Smooth muscle cell (in vitro differentiated cells): ENCODE measurements around the gene PTPRT. TPM values are rescaled to one million over a fixed set of nuclear protein-coding genes. Genes with fewer than 3 reads are reported as not detected.

ENCODE experiments used
- DNase-seq: peaks from one replicate; lab custom pipeline; 2025; ENCODE audit not compliant: unreplicated experiment; lab: John Stamatoyannopoulos, UW
- H2AFZ ChIP-seq: fragments of 200-600 bp; sonication (generic); 2 replicates; pipeline ENCODE4 v1.6.0; 2016; ENCODE audit warnings: antibody characterized with exemption, low read depth, mild to moderate bottlenecking
- H3F3A ChIP-seq: fragments of 200-600 bp; sonication (generic); 2 replicates; pipeline ENCODE4 v1.6.0; 2017; ENCODE audit warnings: antibody characterized with exemption, low read depth
- H3K27ac ChIP-seq: fragments of 200-600 bp; sonication (generic); 2 replicates; pipeline ENCODE4 v1.5.1; 2016; ENCODE audit warnings: low read depth, mild to moderate bottlenecking
- H3K27me3 ChIP-seq: fragments of 200-600 bp; sonication (generic); 2 replicates; pipeline ENCODE4 v1.6.1; 2016; ENCODE audit warnings: low read depth, mild to moderate bottlenecking
- H3K36me3 ChIP-seq: fragments of 200-600 bp; sonication (generic); 2 replicates; pipeline ENCODE4 v1.5.1; 2016; ENCODE audit warnings: low read depth
- H3K4me1 ChIP-seq: fragments of 200-600 bp; sonication (generic); 2 replicates; pipeline ENCODE4 v1.5.1; 2016; ENCODE audit warnings: low read depth
- H3K4me2 ChIP-seq: fragments of 200-600 bp; sonication (generic); 2 replicates; pipeline ENCODE4 v1.6.0; 2016; ENCODE audit warnings: mild to moderate bottlenecking
- H3K4me3 ChIP-seq: fragments of 200-600 bp; sonication (generic); 2 replicates; pipeline ENCODE4 v1.5.1; 2016; ENCODE audit warnings: mild to moderate bottlenecking
- H3K79me2 ChIP-seq: fragments of 200-600 bp; sonication (generic); 2 replicates; pipeline ENCODE4 v1.6.0; 2016; ENCODE audit warnings: low read depth, mild to moderate bottlenecking
- H3K9ac ChIP-seq: fragments of 200-600 bp; sonication (generic); 2 replicates; pipeline ENCODE4 v1.6.0; 2016; ENCODE audit warnings: low read depth
- H3K9me3 ChIP-seq: fragments of 200-600 bp; sonication (generic); replicated peaks from 2 replicates; pipeline ENCODE4 v1.5.1; 2016; ENCODE audit warnings: low read depth
- H4K20me1 ChIP-seq: fragments of 200-600 bp; sonication (generic); 2 replicates; pipeline ENCODE4 v1.6.0; 2016; ENCODE audit warnings: low read depth
- CTCF ChIP-seq: fragments of 200-600 bp; sonication (generic); IDR thresholded peaks from 2 replicates; pipeline ENCODE4 v1.5.1; 2017; ENCODE audit warnings: borderline replicate concordance, mild to moderate bottlenecking, antibody characterized with exemption; ENCODE audit not compliant: insufficient read depth, poor library complexity, severe bottlenecking
- WGBS: methylation state at CpG from one replicate; pipeline ENCODE4 v1.1.7; 2016; ENCODE audit warnings: low lambda C conversion rate; 5-methylcytosine and 5-hydroxymethylcytosine counted together
- polyA plus RNA-seq: library from polyadenylated mRNA; unstranded; fragments of >200 nt; fragmentation: Nextera tagmentation; extraction: Ambion mirVana; gene quantifications from 2 replicates; pipeline ENCODE4 v1.2.1, GENCODE V29; 2016
- total RNA-seq: library from RNA; depleted of rRNA; stranded (reverse); fragments of >200 nt; gene quantifications from 2 replicates; pipeline ENCODE4 v1.2.3, GENCODE V29; 2014

The PTPRT gene
- total and polyA plus RNA-seq, 2 experiments from 2014 or later, result 0.99 to 2.1 TPM

GRCh38 chr20:43220612-43221011 is 30.9 kb upstream of the PTPRT start:
- TF ChIP-seq CTCF, result no peak
- 46% methylated on average over 4 of the region's 4 CpGs for WGBS
- H3K4me2 ChIP-seq, result no peak overlapping the region
- H3K36me3 ChIP-seq, result no peaks in the 10 kb centered on the region
- no peaks in the 10 kb centered on the region for H3K79me2 ChIP-seq
- no peak overlapping the region for H3K9ac ChIP-seq
- no peaks in the 10 kb centered on the region for H3F3A ChIP-seq
- H3K4me1 ChIP-seq, result no peaks in the 10 kb centered on the region
- no peaks in the 10 kb centered on the region for H4K20me1 ChIP-seq
- H3K27me3 ChIP-seq, result no peaks in the 10 kb centered on the region
- H3K9me3 ChIP-seq, result no peaks in the 10 kb centered on the region
- DNase-seq, result no peak
- H3K4me3 ChIP-seq, result no peak overlapping the region
- H3K27ac ChIP-seq, result no peak overlapping the region
- H2AFZ ChIP-seq, result no peak overlapping the region

GRCh38 chr20:43210901-43211300 is 21.2 kb upstream of the PTPRT start:
- H3K9me3 ChIP-seq, result no peaks in the 10 kb centered on the region
- DNase-seq, result no peak

GRCh38 chr20:43209831-43210230 is 20.1 kb upstream of the PTPRT start:
- Histone ChIP-seq H3K9me3 (no peaks in the 10 kb centered on the region), H3K27me3 (no peaks in the 10 kb centered on the region), H3K9ac (no peak overlapping the region), H3F3A (no peaks in the 10 kb centered on the region), H3K4me3 (no peak overlapping the region), H3K36me3 (no peaks in the 10 kb centered on the region), H3K27ac (no peak overlapping the region), H3K4me1 (no peaks in the 10 kb centered on the region), H2AFZ (no peak overlapping the region), H3K79me2 (no peaks in the 10 kb centered on the region), H4K20me1 (no peaks in the 10 kb centered on the region), H3K4me2 (no peak overlapping the region)
- DNase-seq, result no peak
- 96% methylated on average over 2 of the region's 2 CpGs for WGBS
- TF ChIP-seq CTCF, result no peak

More at GRCh38 chr20:43210901-43211300, 21.2 kb upstream of the PTPRT start:
- Histone ChIP-seq H3K4me3 (no peak overlapping the region), H2AFZ (no peak overlapping the region), H4K20me1 (no peaks in the 10 kb centered on the region), H3F3A (no peaks in the 10 kb centered on the region), H3K4me2 (no peak overlapping the region), H3K9ac (no peak overlapping the region), H3K4me1 (no peaks in the 10 kb centered on the region), H3K36me3 (no peaks in the 10 kb centered on the region), H3K79me2 (no peaks in the 10 kb centered on the region), H3K27ac (no peak overlapping the region), H3K27me3 (no peaks in the 10 kb centered on the region)
- 88% methylated on average over 3 of the region's 3 CpGs for WGBS
- TF ChIP-seq CTCF, result no peak

- no peak for DNase-seq
- no peaks in the 10 kb centered on the region for H4K20me1 ChIP-seq
- no peak overlapping the region for H3K27ac ChIP-seq
- no peak overlapping the region for H3K9ac ChIP-seq
- H3K79me2 ChIP-seq, result no peaks in the 10 kb centered on the region
- H3K27me3 ChIP-seq, result peaks cover 11% of the 10 kb centered on the region
- no peaks in the 10 kb centered on the region for H3K36me3 ChIP-seq
- H3F3A ChIP-seq, result no peaks in the 10 kb centered on the region
- no peak overlapping the region for H2AFZ ChIP-seq
- no peaks in the 10 kb centered on the region for H3K9me3 ChIP-seq
- H3K4me2 ChIP-seq, result no peak overlapping the region
- no peaks in the 10 kb centered on the region for H3K4me1 ChIP-seq
- no peak overlapping the region for H3K4me3 ChIP-seq
- TF ChIP-seq CTCF, result no peak
- WGBS, result 91% methylated on average over 4 of the region's 4 CpGs
Observed at GRCh38 chr20:43205699-43206098, 16.0 kb upstream of the PTPRT start.
